SH-SY5Y (cell line): ENCODE data around the gene RNF112.

Source experiments
- GATA2 ChIP-seq: IDR thresholded peaks from 2 replicates; pipeline ENCODE4 v1.6.1; 2011; ENCODE audit warnings: mild to moderate bottlenecking, low read depth, low read length
- GATA3 ChIP-seq: IDR thresholded peaks from 2 replicates; pipeline ENCODE4 v1.6.1; 2011; ENCODE audit warnings: low read depth, mild to moderate bottlenecking, low read length, moderate library complexity

DNA sequence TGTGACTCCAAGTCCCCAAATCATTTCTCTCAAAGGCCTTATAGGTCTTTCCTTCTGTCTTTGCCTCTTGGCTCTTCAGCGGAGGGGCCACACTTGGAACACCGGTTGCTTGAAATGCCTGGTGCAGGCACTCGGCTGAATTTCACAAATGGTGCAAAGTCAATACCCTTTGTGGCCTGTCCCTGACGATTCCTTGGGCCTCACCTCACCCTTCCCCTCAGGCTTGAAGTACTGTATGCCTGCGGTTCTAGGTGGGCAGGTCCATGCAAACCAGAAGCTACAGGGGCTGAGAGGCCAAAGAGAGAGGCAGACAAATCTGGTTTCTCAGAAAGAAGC lies 44.4 kb upstream of the RNF112 start:
- TF ChIP-seq GATA2, result no peak
- TF ChIP-seq GATA3, result no peak
